Gastroesophageal sphincter (tissue), 4 donors: Measurements from ENCODE around the gene ASIC1. TPM values are rescaled to one million over a fixed set of nuclear protein-coding genes. Genes with fewer than 3 reads are reported as not detected.
A peak's percentile ranks its signal among the peaks of the same experiment; 100 is the strongest.

ENCODE experiments used
- ATAC-seq: fragments of 150-250 bp; one replicate; pipeline ENCODE4 v1.9.1; 2016; ENCODE audit warnings: mild to moderate bottlenecking, moderate library complexity
- H3K27ac ChIP-seq, 4 donors: fragments of 200-600 bp; sonication (generic) in 3 of 4; 1 replicate in 3 of 4; 2 replicates in 1 of 4; pipeline ENCODE4 v1.5.1; 2016 to 2019
- H3K27me3 ChIP-seq: fragments of 200-600 bp; sonication (generic); one replicate; pipeline ENCODE4 v1.5.1; 2019
- H3K36me3 ChIP-seq, 2 donors: fragments of 200-600 bp; sonication (generic); one replicate each; pipeline ENCODE4 v1.5.1; 2019; ENCODE audit warnings: control low read depth in 1 of 2
- H3K4me1 ChIP-seq, 3 donors: fragments of 200-600 bp; sonication (generic); 1 replicate in 2 of 3; 2 replicates in 1 of 3; pipeline ENCODE4 v1.5.1; 2016 to 2019; ENCODE audit warnings: control low read depth in 2 of 3
- H3K4me3 ChIP-seq, 2 donors: fragments of 200-600 bp; sonication (generic); one replicate each; pipeline ENCODE4 v1.5.1; 2019; ENCODE audit warnings: mild to moderate bottlenecking in 1 of 2, moderate library complexity in 1 of 2
- H3K9me3 ChIP-seq, 3 donors: fragments of 200-600 bp; sonication (generic); one replicate each; pipeline ENCODE4 v1.5.1; 2017 to 2019; ENCODE audit warnings: control low read depth in 2 of 3
- EP300 ChIP-seq: sonication (generic); formaldehyde crosslinking; IDR thresholded peaks from one replicate; pipeline ENCODE4 v1.6.1; 2017; ENCODE audit warnings: antibody characterized with exemption, mild to moderate bottlenecking
- POLR2A ChIP-seq, 2 donors: fragments of 450-650 bp; IDR thresholded peaks; one replicate each; pipeline ENCODE4 v1.6.1; 2017; ENCODE audit warnings: antibody characterized with exemption in 2 of 2, mild to moderate bottlenecking in 2 of 2, moderate library complexity in 1 of 2
- POLR2AphosphoS5 ChIP-seq: sonication (generic); formaldehyde crosslinking; IDR thresholded peaks from one replicate; pipeline ENCODE4 v1.6.1; 2017; ENCODE audit warnings: antibody characterized with exemption
- WGBS, 2 donors: methylation state at CpG; one replicate each; pipeline ENCODE4 v1.1.5; 2018; ENCODE audit warnings: low coverage in 1 of 2; 5-methylcytosine and 5-hydroxymethylcytosine counted together
- total RNA-seq, 4 donors: library from RNA; depleted of rRNA; stranded (reverse); fragments of >200 nt; gene quantifications; one replicate each; pipeline ENCODE4 v1.1.0, GENCODE V29; 2016
- TF ChIP-seq, protein P1 (sequence below), 4 experiments: fragments of 200-600 bp in 2 of 4; fragments of 450-650 bp in 2 of 4; sonication (generic) in 1 of 4; IDR thresholded peaks; one replicate each; pipeline ENCODE4 v1.5.1; 2017 to 2019; ENCODE audit warnings: antibody characterized with exemption in 4 of 4, mild to moderate bottlenecking in 2 of 4, moderate library complexity in 2 of 4

Gene ASIC1
- 1 to 10 TPM in 3 of 4 donors, under 1 TPM in 1; 0.82 to 4.9 (median 3.1) TPM for total RNA-seq

DNA sequence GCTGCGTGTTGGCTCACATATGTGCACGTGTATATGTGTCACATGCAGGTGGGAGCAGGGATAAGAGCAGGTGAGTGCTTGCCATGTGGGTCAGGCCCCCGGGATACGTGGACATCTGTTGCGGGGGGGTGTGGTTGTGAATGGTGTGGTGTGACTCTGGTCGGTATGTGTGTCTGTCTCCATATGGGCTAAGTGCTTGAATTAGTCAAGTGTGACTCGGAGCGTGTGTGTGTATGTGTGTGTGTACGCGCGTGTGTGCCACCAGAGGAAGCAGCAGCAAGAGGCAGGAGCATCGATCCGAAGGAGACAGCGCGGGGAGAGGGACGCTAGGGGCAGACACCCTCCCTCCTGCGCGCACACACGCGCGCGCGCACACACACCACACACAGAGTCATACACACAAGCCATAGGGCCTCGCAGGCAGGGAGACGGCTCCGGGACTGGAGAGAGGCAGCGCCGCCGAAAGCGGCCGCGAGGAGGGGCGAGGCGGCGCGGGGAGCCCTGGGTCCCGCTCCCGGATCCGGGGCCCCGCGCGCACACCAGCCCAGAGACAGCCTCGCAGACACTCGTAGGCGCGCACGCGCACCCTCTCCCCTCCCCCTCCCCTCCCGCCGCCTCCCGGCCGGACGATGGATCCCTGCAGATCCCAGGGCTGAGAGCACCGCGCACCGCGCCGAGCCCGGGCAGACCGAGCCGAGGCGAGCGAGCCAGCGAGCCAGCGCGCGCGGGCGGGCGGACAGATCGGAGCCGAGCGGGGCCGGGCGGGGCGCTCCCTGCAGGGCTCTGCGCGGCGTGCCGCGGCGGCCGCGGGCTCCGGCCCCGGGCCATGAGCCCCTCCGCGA is at the start of gene ASIC1:
TSS of gene ASIC1 (plus strand) at position 597 of the 842 bp plus-strand sequence. CDS start 1,171 bp downstream, outside the sequence.
- Histone ChIP-seq H3K4me3 (peak within 1 kb of the TSS; percentile 46 to 70), H3K36me3 (no peaks in the 10 kb centered on the region), H3K27ac (peak within 1 kb of the TSS in 3 of 4 donors; percentile 69 to 76 (median 75)), H3K4me1 (peaks cover 3 to 29% (median 14%) of the 10 kb centered on the region in 3 donors), H3K9me3 (no peaks in the 10 kb centered on the region), H3K27me3 (peaks cover 8% of the 10 kb centered on the region)
- ATAC-seq, result peak; percentile 82
- WGBS, 2 donors, result 0 to 3% methylated on average over 4 to 5 of the region's 88 CpGs
- TF ChIP-seq EP300 (no peak), POLR2AphosphoS5 (no peak)
- TF ChIP-seq, protein P1, sequence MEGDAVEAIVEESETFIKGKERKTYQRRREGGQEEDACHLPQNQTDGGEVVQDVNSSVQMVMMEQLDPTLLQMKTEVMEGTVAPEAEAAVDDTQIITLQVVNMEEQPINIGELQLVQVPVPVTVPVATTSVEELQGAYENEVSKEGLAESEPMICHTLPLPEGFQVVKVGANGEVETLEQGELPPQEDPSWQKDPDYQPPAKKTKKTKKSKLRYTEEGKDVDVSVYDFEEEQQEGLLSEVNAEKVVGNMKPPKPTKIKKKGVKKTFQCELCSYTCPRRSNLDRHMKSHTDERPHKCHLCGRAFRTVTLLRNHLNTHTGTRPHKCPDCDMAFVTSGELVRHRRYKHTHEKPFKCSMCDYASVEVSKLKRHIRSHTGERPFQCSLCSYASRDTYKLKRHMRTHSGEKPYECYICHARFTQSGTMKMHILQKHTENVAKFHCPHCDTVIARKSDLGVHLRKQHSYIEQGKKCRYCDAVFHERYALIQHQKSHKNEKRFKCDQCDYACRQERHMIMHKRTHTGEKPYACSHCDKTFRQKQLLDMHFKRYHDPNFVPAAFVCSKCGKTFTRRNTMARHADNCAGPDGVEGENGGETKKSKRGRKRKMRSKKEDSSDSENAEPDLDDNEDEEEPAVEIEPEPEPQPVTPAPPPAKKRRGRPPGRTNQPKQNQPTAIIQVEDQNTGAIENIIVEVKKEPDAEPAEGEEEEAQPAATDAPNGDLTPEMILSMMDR (IDR thresholded peaks at IDR 0.05), result peak in 3 of 4 experiments; percentile 30 to 40 (median 35)

DNA sequence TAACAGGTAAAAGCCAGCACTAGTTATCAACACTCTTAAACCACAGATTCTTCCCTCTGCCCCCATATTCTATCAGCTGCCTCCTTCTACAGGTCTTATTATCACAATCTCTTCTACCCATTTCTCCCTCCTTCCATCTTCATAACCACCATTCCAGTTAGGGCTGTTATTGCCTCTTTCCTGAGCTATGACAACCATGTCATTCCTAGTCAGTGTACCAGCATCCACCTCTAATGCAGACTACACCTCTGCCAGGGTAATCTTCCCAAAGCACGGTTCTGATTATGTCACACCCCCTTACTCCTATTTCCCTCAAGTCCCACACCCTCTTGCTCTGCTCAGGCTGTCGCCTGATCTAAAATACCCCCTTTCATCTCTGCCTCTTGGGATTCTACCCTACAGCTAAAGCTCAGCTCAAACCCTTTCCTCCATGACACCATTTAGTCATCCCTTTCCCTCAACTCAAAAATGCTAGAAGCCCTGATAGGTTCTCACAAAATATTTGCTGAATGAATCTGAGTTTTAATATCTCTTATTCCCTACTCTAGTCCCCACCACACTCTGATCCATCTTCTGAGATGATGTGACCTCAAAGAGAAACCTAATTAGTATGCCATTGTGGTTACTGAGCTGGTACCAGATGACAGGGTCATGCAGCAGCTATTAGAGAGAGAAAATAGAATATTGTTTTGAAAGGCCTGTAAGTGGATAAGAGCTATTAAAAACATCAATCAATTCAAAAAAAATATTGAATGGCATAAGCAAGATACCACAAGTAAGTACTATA is 43.8 kb upstream of the ASIC1 start:
- ATAC-seq, result no peak
- peaks cover 2 to 26% (median 7%) of the 10 kb centered on the region in 3 donors for H3K4me1 ChIP-seq

DNA sequence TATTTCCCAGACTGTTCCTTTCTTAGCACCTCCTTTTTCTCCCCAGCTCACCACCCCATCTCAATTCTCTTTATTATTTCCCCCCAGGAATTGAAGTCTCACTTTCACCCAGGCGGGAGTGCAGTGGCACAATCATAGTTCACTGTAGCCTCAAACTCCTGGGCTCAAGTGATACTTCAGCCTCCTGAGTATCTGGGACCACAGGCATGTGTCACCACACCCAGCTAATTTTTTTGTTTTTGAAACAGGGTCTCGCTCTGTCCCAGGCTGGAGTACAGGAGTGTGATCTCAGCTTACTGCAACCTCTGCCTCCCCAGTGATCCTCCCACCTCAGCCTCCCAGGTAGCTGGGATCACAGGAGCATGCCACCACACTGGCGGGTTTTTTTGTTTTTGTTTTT is 43.1 kb upstream of the ASIC1 start:
- H3K27me3 ChIP-seq, result no peaks in the 10 kb centered on the region
- peaks cover 2 to 28% (median 7%) of the 10 kb centered on the region in 3 donors for H3K4me1 ChIP-seq
- WGBS, 2 donors, result 100% methylated on average over 2 of the region's 3 CpGs; no CpG with 5 or more reads in 1 of the 2 donors
- no peak for ATAC-seq
- H3K36me3 ChIP-seq, result peaks cover 0 to 5% of the 10 kb centered on the region in 2 donors
- TF ChIP-seq POLR2A (IDR thresholded peaks at IDR 0.05), result no peak
- no peak for TF ChIP-seq EP300
- TF ChIP-seq, protein P1 (IDR thresholded peaks at IDR 0.05), result no peak
- no peak for TF ChIP-seq POLR2AphosphoS5
- H3K4me3 ChIP-seq, result no peak overlapping the region
- H3K27ac ChIP-seq, result no peak overlapping the region
- H3K9me3 ChIP-seq, result no peaks in the 10 kb centered on the region

More for the DNA sequence above, 43.8 kb upstream of the ASIC1 start:
- no peak overlapping the region for H3K4me3 ChIP-seq
- H3K36me3 ChIP-seq, result peaks cover 0 to 5% of the 10 kb centered on the region in 2 donors
- H3K9me3 ChIP-seq, result no peaks in the 10 kb centered on the region
- no peak overlapping the region for H3K27ac ChIP-seq
- TF ChIP-seq POLR2AphosphoS5, result no peak
- TF ChIP-seq POLR2A (IDR thresholded peaks at IDR 0.05), result no peak
- TF ChIP-seq, protein P1 (IDR thresholded peaks at IDR 0.05), result no peak
- TF ChIP-seq EP300, result no peak
- 75 to 100% methylated on average over 1 to 2 of the region's 2 CpGs for WGBS, 2 donors
- H3K27me3 ChIP-seq, result no peaks in the 10 kb centered on the region

DNA sequence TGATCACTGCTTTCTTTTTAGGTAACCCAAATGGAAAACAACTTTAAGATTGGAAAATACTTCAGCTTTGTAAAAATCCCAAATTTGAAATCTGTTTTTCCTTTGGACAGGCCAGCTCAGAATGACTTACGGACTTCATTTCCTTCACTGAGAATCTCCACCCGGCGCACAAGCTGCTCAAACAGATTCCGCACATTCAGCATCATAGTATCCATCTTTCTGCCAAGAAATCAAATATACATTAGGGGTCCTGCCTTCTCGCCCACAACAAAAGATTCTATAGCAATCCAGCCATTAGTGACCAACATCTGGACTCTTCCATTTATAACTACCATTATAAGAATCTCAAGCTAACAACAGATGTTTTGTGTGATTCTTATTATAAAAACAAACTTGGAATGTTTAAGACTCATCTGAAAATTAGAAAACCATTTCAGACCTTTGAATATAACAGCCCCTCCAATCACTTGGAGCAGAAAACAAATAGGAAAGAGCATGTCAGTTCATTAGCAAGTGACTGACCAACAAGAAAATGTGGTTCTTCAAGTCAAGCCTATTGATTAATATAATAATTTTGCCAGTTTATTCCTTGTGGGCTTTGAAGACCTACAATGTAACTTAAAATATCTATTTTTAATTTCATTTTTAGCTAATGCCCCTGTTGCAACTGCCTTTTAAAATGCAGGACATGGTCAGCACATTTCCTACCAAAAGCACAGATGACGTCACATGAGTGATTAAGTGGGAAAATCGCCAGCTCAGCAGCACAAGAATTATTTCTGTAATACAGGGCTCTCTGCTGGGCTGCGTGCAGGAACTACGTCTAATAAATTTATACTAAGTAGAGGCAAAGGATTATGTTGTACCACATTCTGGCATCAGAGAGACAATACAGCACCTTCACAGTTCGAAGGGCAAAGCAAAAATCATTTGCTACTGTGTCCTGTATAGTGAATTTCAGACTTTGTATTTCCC is 40.6 kb upstream of the ASIC1 start:
- 50 to 51% methylated on average over 10 of the region's 10 CpGs for WGBS, 2 donors
- no peaks in the 10 kb centered on the region for H3K9me3 ChIP-seq
- peaks cover 0 to 5% of the 10 kb centered on the region in 2 donors for H3K36me3 ChIP-seq
- peaks cover 2 to 34% (median 7%) of the 10 kb centered on the region in 3 donors for H3K4me1 ChIP-seq
- no peak overlapping the region for H3K4me3 ChIP-seq
- no peaks in the 10 kb centered on the region for H3K27me3 ChIP-seq
- H3K27ac ChIP-seq, result peak overlapping the region; percentile 63 to 69 (median 66)
- peak; percentile 93 for ATAC-seq
- TF ChIP-seq POLR2A (IDR thresholded peaks at IDR 0.05), result no peak
- peak; percentile 84 for TF ChIP-seq POLR2AphosphoS5
- TF ChIP-seq EP300, result no peak
